Trophoblast cell (in vitro differentiated cells and primary cell): ENCODE data around the gene NPHP4.

ENCODE experiments used
- DNase-seq, 2 donors: peaks; one replicate each; pipeline ENCODE4 v3.0.0-alpha.2; 2016
- H2AFZ ChIP-seq: 2 replicates; pipeline ENCODE4 v1.6.1; 2013; ENCODE audit warnings: low read length, moderate library complexity, mild to moderate bottlenecking; ENCODE audit not compliant: insufficient read depth, poor library complexity
- H2AK5ac ChIP-seq: 2 replicates; pipeline ENCODE4 v1.6.1; 2013; ENCODE audit warnings: mild to moderate bottlenecking, low read length
- H2BK120ac ChIP-seq: 2 replicates; pipeline ENCODE4 v1.6.1; 2013; ENCODE audit warnings: low read length, mild to moderate bottlenecking, moderate library complexity; ENCODE audit not compliant: insufficient read depth, poor library complexity
- H2BK12ac ChIP-seq: 2 replicates; pipeline ENCODE4 v1.6.1; 2013; ENCODE audit warnings: mild to moderate bottlenecking, low read length, moderate library complexity
- H2BK5ac ChIP-seq: 2 replicates; pipeline ENCODE4 v1.6.1; 2013; ENCODE audit warnings: low read length, low read depth, moderate library complexity, mild to moderate bottlenecking; ENCODE audit not compliant: poor library complexity
- H3K14ac ChIP-seq: 2 replicates; pipeline ENCODE4 v1.6.1; 2013; ENCODE audit warnings: mild to moderate bottlenecking, low read length
- H3K18ac ChIP-seq: 2 replicates; pipeline ENCODE4 v1.6.1; 2013; ENCODE audit warnings: mild to moderate bottlenecking, low read length
- H3K23ac ChIP-seq: 2 replicates; pipeline ENCODE4 v1.6.1; 2013; ENCODE audit warnings: low read length
- H3K27ac ChIP-seq: 2 replicates; pipeline ENCODE4 v1.5.1; 2013; ENCODE audit warnings: low read depth, mild to moderate bottlenecking, inconsistent platforms, low read length, moderate library complexity
- H3K27me3 ChIP-seq: 2 replicates; pipeline ENCODE4 v1.6.1; 2013; ENCODE audit warnings: inconsistent platforms, mild to moderate bottlenecking, low read length, moderate library complexity; ENCODE audit not compliant: insufficient read depth
- H3K36me3 ChIP-seq, 2 experiments: 1 replicate in 1 of 2; 2 replicates in 1 of 2; pipeline ENCODE4 v1.6.1; 2013; ENCODE audit warnings: low read length in 2 of 2, mild to moderate bottlenecking in 2 of 2, moderate library complexity in 1 of 2; ENCODE audit not compliant: insufficient read depth in 2 of 2, control insufficient read depth in 1 of 2
- H3K4ac ChIP-seq: 2 replicates; pipeline ENCODE4 v1.6.1; 2013; ENCODE audit warnings: low read depth, mild to moderate bottlenecking, low read length, moderate library complexity
- H3K4me1 ChIP-seq, 2 experiments: 1 replicate in 1 of 2; 2 replicates in 1 of 2; pipeline ENCODE4 v1.6.1; 2013; ENCODE audit warnings: low read length in 2 of 2, mild to moderate bottlenecking in 2 of 2, moderate library complexity in 1 of 2; ENCODE audit not compliant: insufficient read depth in 2 of 2, control insufficient read depth in 1 of 2
- H3K4me2 ChIP-seq: 2 replicates; pipeline ENCODE4 v1.6.1; 2013; ENCODE audit warnings: inconsistent platforms, mild to moderate bottlenecking, low read length, moderate library complexity
- H3K4me3 ChIP-seq: 2 replicates; pipeline ENCODE4 v1.5.1; 2013; ENCODE audit warnings: mild to moderate bottlenecking, low read depth, low read length, inconsistent platforms
- H3K79me1 ChIP-seq: one replicate; pipeline ENCODE4 v1.6.1; 2013; ENCODE audit warnings: low read length
- H3K79me2 ChIP-seq: 2 replicates; pipeline ENCODE4 v1.6.1; 2013; ENCODE audit warnings: low read length, mild to moderate bottlenecking; ENCODE audit not compliant: control insufficient read depth, insufficient read depth, poor library complexity
- H3K9ac ChIP-seq: 2 replicates; pipeline ENCODE4 v1.6.1; 2013; ENCODE audit warnings: mild to moderate bottlenecking, low read length
- H3K9me3 ChIP-seq: 2 replicates; pipeline ENCODE4 v1.6.1; 2013; ENCODE audit warnings: low read depth, mild to moderate bottlenecking, control low read depth, inconsistent platforms, low read length; ENCODE audit not compliant: insufficient read depth
- H4K12ac ChIP-seq: 2 replicates; pipeline ENCODE4 v1.6.1; 2013; ENCODE audit warnings: low read depth, mild to moderate bottlenecking, low read length, moderate library complexity
- H4K8ac ChIP-seq: 2 replicates; pipeline ENCODE4 v1.6.1; 2013; ENCODE audit warnings: low read depth, mild to moderate bottlenecking, low read length, moderate library complexity
- H4K91ac ChIP-seq: one replicate; pipeline ENCODE4 v1.6.1; 2013; ENCODE audit warnings: low read depth, mild to moderate bottlenecking, low read length, moderate library complexity
- WGBS: extraction: QIAGEN DNeasy Blood & Tissue Kit; methylation state at CpG from one replicate; pipeline ENCODE4 v1.1.7; 2013; ENCODE audit warnings: missing lambda C conversion rate; ENCODE audit not compliant: insufficient read length, insufficient coverage; ENCODE audit errors: extremely low coverage; 5-methylcytosine and 5-hydroxymethylcytosine counted together

Gene NPHP4

DNA sequence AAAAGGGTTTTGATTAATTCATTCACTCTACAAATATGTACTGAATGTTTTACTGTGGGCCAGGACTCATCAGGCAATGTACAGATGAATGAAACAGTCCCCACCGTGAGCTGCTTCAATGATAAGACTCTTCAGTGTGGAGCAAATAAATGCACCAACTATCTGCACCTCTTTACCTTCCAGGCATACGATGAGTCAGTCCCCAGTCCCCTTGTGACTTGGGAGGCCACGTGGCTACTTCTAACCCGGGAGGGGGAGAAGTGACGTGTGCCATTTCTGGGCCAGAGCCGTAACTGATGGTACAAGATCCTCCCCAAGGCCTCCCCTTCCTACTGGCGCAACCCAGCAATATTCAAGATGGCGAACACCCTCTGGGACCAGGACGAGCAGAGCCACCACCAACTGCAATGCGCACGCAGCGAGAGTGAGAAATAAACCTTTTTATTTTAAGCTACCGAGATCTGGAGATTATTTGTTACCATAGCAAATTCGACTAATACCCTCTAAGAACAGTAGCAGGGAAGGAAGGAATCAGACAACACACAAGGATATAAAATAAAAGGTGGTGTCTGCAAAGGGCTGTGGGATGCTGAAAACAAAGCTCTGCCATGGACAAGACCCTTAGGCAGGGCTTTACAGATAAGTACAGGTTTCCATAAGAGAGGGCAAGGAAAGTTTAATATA lies 74.5 kb downstream of the NPHP4 start:
- no CpG with 5 or more reads among the region's 14 CpGs for WGBS
- H4K12ac ChIP-seq, result no peak overlapping the region
- H2BK5ac ChIP-seq, result no peak overlapping the region
- H3K79me1 ChIP-seq, result no peaks in the 10 kb centered on the region
- no peak overlapping the region for H2BK120ac ChIP-seq
- H3K27ac ChIP-seq, result no peak overlapping the region
- no peak overlapping the region for H3K9ac ChIP-seq
- no peak overlapping the region for H3K4ac ChIP-seq
- H3K27me3 ChIP-seq, result no peaks in the 10 kb centered on the region
- no peak overlapping the region for H2BK12ac ChIP-seq
- H3K14ac ChIP-seq, result no peak overlapping the region
- H3K4me2 ChIP-seq, result no peak overlapping the region
- DNase-seq, result peak in 1 of 2 donors; percentile 0
- H2AFZ ChIP-seq, result no peak overlapping the region
- H3K18ac ChIP-seq, result no peak overlapping the region
- H4K91ac ChIP-seq, result no peak overlapping the region
- H2AK5ac ChIP-seq, result no peak overlapping the region
- no peaks in the 10 kb centered on the region for H3K4me1 ChIP-seq
- no peak overlapping the region for H3K4me3 ChIP-seq
- H3K79me2 ChIP-seq, result no peaks in the 10 kb centered on the region
- no peaks in the 10 kb centered on the region for H3K36me3 ChIP-seq
- no peak overlapping the region for H4K8ac ChIP-seq
- no peak overlapping the region for H3K23ac ChIP-seq
- no peaks in the 10 kb centered on the region for H3K9me3 ChIP-seq

DNA sequence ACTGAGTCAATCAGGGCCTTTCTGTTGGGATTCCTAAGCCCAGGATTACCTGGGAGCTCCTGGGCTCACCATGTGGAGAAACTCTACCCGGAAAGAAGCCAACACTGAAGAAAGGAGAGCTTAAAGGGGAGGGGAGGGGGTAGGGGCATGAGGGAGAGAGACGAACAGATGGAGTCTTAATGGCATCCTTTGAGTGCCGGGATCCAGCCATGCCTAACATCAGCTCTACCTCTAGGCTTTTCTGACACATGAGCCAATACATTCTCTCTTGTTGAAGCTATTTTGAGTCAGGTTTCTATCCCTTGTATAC lies 75.0 kb downstream of the NPHP4 start:
- WGBS, result no CpG with 5 or more reads among the region's 3 CpGs
- Histone ChIP-seq H3K4ac (no peak overlapping the region), H3K4me1 (no peaks in the 10 kb centered on the region), H3K9ac (no peak overlapping the region), H2AFZ (no peak overlapping the region), H3K4me3 (no peak overlapping the region), H4K91ac (no peak overlapping the region), H3K23ac (no peak overlapping the region), H3K18ac (no peak overlapping the region), H2BK5ac (no peak overlapping the region), H3K9me3 (no peaks in the 10 kb centered on the region), H3K27me3 (no peaks in the 10 kb centered on the region), H4K8ac (no peak overlapping the region), H3K27ac (no peak overlapping the region), H3K36me3 (no peaks in the 10 kb centered on the region), H3K4me2 (no peak overlapping the region), H3K14ac (no peak overlapping the region), H2BK12ac (no peak overlapping the region), H2BK120ac (no peak overlapping the region), H3K79me1 (no peaks in the 10 kb centered on the region), H3K79me2 (no peaks in the 10 kb centered on the region), H2AK5ac (no peak overlapping the region), H4K12ac (no peak overlapping the region)
- no peak for DNase-seq

GRCh38 chr1:5916572-5917280 lies 75.5 kb downstream of the NPHP4 start:
- Histone ChIP-seq H2BK120ac (no peak overlapping the region), H2AK5ac (no peak overlapping the region), H2AFZ (no peak overlapping the region), H3K79me2 (no peaks in the 10 kb centered on the region), H2BK12ac (no peak overlapping the region), H3K23ac (no peak overlapping the region), H4K91ac (no peak overlapping the region), H3K4me3 (no peak overlapping the region), H2BK5ac (no peak overlapping the region), H3K18ac (no peak overlapping the region), H3K14ac (no peak overlapping the region), H3K4ac (no peak overlapping the region), H3K27me3 (no peaks in the 10 kb centered on the region), H3K4me1 (no peaks in the 10 kb centered on the region), H4K12ac (no peak overlapping the region), H3K4me2 (no peak overlapping the region), H3K36me3 (no peaks in the 10 kb centered on the region), H3K9me3 (peaks cover 2% of the 10 kb centered on the region), H3K27ac (no peak overlapping the region), H4K8ac (no peak overlapping the region), H3K9ac (no peak overlapping the region), H3K79me1 (no peaks in the 10 kb centered on the region)
- no CpG with 5 or more reads among the region's 10 CpGs for WGBS
- DNase-seq, result no peak

DNA sequence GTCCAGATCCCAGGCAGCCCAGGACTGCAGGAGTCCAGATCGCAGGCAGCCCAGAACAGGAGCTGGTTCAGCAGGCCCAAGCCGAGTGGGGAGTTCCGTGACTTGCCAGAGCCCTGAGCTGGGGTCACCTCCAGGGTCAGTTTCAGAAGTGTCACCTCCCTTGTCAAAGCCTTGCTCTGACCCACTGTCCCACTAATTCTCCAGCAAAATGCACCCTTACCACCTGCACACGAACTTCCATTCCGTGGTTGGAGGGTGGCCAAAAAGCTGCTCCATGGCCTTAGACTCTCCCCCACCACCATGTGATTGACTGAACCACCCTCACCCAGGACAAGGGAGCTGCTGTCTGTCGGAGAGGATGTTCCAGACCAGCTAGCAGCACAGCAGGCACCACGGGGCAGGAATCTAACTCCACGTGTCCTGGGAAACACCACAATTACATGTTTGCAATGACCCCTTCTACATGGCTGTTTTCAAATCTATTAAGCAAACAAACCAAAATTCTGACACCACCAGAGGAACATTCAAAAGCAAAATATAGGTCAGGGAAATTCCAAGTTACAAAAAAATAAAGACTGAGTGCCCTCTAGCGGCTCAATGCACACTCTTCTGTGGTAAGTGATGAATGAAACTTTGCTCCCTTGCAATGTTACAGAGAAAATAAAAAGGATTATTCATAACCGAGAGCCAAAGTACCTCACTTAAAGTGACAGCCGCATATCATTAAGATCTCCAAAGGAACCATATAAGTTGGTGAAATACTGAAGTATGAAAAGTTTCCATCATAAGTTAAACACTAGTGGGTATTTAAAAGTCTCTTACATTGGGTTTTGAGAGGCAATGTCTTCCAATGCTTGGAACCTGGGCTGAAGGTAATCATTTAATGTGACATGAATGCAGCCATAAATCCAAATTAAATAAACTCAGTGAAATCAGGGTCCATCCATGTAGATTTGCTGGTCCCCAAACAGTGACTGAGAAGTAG lies 76.3 kb downstream of the NPHP4 start:
- no peak overlapping the region for H3K23ac ChIP-seq
- WGBS, result no CpG with 5 or more reads among the region's 11 CpGs
- no peak overlapping the region for H3K27ac ChIP-seq
- H3K4ac ChIP-seq, result no peak overlapping the region
- no peak overlapping the region for H2AK5ac ChIP-seq
- peak in 1 of 2 donors; percentile 53 for DNase-seq
- no peak overlapping the region for H2AFZ ChIP-seq
- H2BK5ac ChIP-seq, result no peak overlapping the region
- H3K14ac ChIP-seq, result no peak overlapping the region
- no peaks in the 10 kb centered on the region for H3K36me3 ChIP-seq
- H3K79me1 ChIP-seq, result no peaks in the 10 kb centered on the region
- no peak overlapping the region for H4K91ac ChIP-seq
- peaks cover 2% of the 10 kb centered on the region for H3K9me3 ChIP-seq
- H3K79me2 ChIP-seq, result no peaks in the 10 kb centered on the region
- no peaks in the 10 kb centered on the region for H3K27me3 ChIP-seq
- no peaks in the 10 kb centered on the region for H3K4me1 ChIP-seq
- H4K12ac ChIP-seq, result no peak overlapping the region
- H2BK12ac ChIP-seq, result no peak overlapping the region
- no peak overlapping the region for H2BK120ac ChIP-seq
- no peak overlapping the region for H3K18ac ChIP-seq
- no peak overlapping the region for H3K9ac ChIP-seq
- no peak overlapping the region for H3K4me3 ChIP-seq
- H3K4me2 ChIP-seq, result no peak overlapping the region
- no peak overlapping the region for H4K8ac ChIP-seq
